GM21786 (cell line): ENCODE data around the gene S100P.

Source experiments
- ATAC-seq: cut with Tn5 transposase; IDR thresholded peaks from one replicate; pipeline ENCODE4 v1.9.1; 2021; ENCODE audit not compliant: unreplicated experiment

The S100P gene

GRCh38 chr4:6695660-6696610 is 2.3 kb downstream of the S100P start:
- no peak for ATAC-seq

- no peak for ATAC-seq
Measured at GRCh38 chr4:6696611-6697010, 2.9 kb downstream of the S100P start.

- no peak for ATAC-seq
Measured at GRCh38 chr4:6697131-6697530, 3.5 kb downstream of the S100P start.

GRCh38 chr4:6699388-6699787 is 5.7 kb downstream of the S100P start:
- no peak for ATAC-seq

GRCh38 chr4:6699903-6700302 is 6.2 kb downstream of the S100P start:
- ATAC-seq: no peak

GRCh38 chr4:6701371-6701770 is 7.7 kb downstream of the S100P start:
- ATAC-seq: no peak

- no peak for ATAC-seq
Measured at GRCh38 chr4:6702761-6703160, 9.1 kb downstream of the S100P start.

GRCh38 chr4:6703786-6704185 is 10.1 kb downstream of the S100P start:
- no peak for ATAC-seq

- no peak for ATAC-seq
Measured at GRCh38 chr4:6705646-6706045, 12.0 kb downstream of the S100P start.

GRCh38 chr4:6706173-6706572 is 12.5 kb downstream of the S100P start:
- ATAC-seq: no peak

- ATAC-seq: peak; percentile 64
Measured at GRCh38 chr4:6709230-6710114, 15.8 kb downstream of the S100P start, which contains the start of gene MRFAP1L1. Gene MRFAP1L1, minus strand, starts transcription at chr4:6709865. Its CDS starts 236 bp downstream, at chr4:6709629.

GRCh38 chr4:6710282-6710681 is 16.6 kb downstream of the S100P start:
- no peak for ATAC-seq

GRCh38 chr4:6710996-6711395 is 17.3 kb downstream of the S100P start:
- no peak for ATAC-seq

- ATAC-seq: no peak
Measured at GRCh38 chr4:6714954-6715353, 21.3 kb downstream of the S100P start.

- no peak for ATAC-seq
Measured at GRCh38 chr4:6715704-6716017, 22.0 kb downstream of the S100P start.

- peak; percentile 84 for ATAC-seq
Measured at GRCh38 chr4:6716018-6716911, 22.6 kb downstream of the S100P start, which contains the start of gene BLOC1S4. Gene BLOC1S4, plus strand, starts transcription at chr4:6716174. Its CDS starts 36 bp downstream, at chr4:6716210.

GRCh38 chr4:6716958-6717655 is 23.4 kb downstream of the S100P start:
- ATAC-seq: no peak

- ATAC-seq: no peak
Measured at GRCh38 chr4:6718932-6719610, 25.4 kb downstream of the S100P start.

- no peak for ATAC-seq
Measured at GRCh38 chr4:6719611-6720179, 26.0 kb downstream of the S100P start.
